OCI-LY3 (cell line): ENCODE data around the gene PARD3.
"Not testable (repeated sequence)": the region's sequence is repeated elsewhere in the genome, so short reads cannot be mapped to it uniquely, and the experiment has no call there.

Experiments
- H2AFZ ChIP-seq: fragments of 200-600, 300-600 bp; shearing (Covaris generic); 2 replicates; pipeline ENCODE4 v1.6.0; 2014; ENCODE audit warnings: antibody characterized with exemption, low read depth, low read length
- H3K27ac ChIP-seq: fragments of 200-600, 300-600 bp; sonication (generic); 2 replicates; pipeline ENCODE4 v1.5.1; 2014; ENCODE audit warnings: mild to moderate bottlenecking, low read length, moderate library complexity, mixed read lengths
- H3K27me3 ChIP-seq: fragments of 200-600, 300-600 bp; sonication (generic); 2 replicates; pipeline ENCODE4 v1.6.1; 2014; ENCODE audit warnings: low read depth, low read length, mixed read lengths
- H3K36me3 ChIP-seq: fragments of 200-600, 300-600 bp; sonication (generic); replicated peaks from 2 replicates; pipeline ENCODE3; 2014; ENCODE audit warnings: low read depth, low read length, mixed read lengths
- H3K4me1 ChIP-seq: fragments of 300-600, 200-600 bp; sonication (generic); 2 replicates; pipeline ENCODE4 v1.6.1; 2014; ENCODE audit warnings: low read length, mixed read lengths
- H3K4me2 ChIP-seq: fragments of 200-600, 300-600 bp; sonication (generic); 2 replicates; pipeline ENCODE4 v1.6.1; 2014; ENCODE audit warnings: low read length, mixed read lengths
- H3K4me3 ChIP-seq: fragments of 300-600, 200-600 bp; sonication (generic); 2 replicates; pipeline ENCODE4 v1.5.1; 2014; ENCODE audit warnings: antibody characterized with exemption, mild to moderate bottlenecking, low read length, moderate library complexity
- H3K79me2 ChIP-seq: fragments of 300-600, 200-600 bp; shearing (Covaris generic); 2 replicates; pipeline ENCODE4 v1.6.1; 2014; ENCODE audit warnings: mild to moderate bottlenecking, low read length, mixed read lengths
- H3K9ac ChIP-seq: fragments of 300-600, 200-600 bp; shearing (Covaris generic); 2 replicates; pipeline ENCODE4 v1.6.0; 2014; ENCODE audit warnings: mild to moderate bottlenecking, low read length, moderate library complexity
- H3K9me3 ChIP-seq: fragments of 200-600, 300-600 bp; shearing (Covaris generic); 2 replicates; pipeline ENCODE4 v1.6.1; 2014; ENCODE audit warnings: low read length, mixed read lengths; ENCODE audit not compliant: insufficient read depth
- H4K20me1 ChIP-seq: fragments of 200-600, 300-600 bp; sonication (generic); 2 replicates; pipeline ENCODE4 v1.6.1; 2016; ENCODE audit warnings: low read length, mixed read lengths; ENCODE audit not compliant: insufficient read depth
- EZH2phosphoT487 ChIP-seq: fragments of 200-600 bp; shearing (Covaris generic); IDR thresholded peaks from 2 replicates; pipeline ENCODE4 v1.6.1; 2018; ENCODE audit warnings: antibody characterized with exemption, mixed run types, low read depth
- TF ChIP-seq, protein P1 (sequence below): fragments of 200-600, 300-600 bp; sonication (generic); IDR thresholded peaks from 2 replicates; pipeline ENCODE4 v1.5.1; 2014; ENCODE audit warnings: antibody characterized with exemption, low read length, low read depth

The PARD3 gene

DNA sequence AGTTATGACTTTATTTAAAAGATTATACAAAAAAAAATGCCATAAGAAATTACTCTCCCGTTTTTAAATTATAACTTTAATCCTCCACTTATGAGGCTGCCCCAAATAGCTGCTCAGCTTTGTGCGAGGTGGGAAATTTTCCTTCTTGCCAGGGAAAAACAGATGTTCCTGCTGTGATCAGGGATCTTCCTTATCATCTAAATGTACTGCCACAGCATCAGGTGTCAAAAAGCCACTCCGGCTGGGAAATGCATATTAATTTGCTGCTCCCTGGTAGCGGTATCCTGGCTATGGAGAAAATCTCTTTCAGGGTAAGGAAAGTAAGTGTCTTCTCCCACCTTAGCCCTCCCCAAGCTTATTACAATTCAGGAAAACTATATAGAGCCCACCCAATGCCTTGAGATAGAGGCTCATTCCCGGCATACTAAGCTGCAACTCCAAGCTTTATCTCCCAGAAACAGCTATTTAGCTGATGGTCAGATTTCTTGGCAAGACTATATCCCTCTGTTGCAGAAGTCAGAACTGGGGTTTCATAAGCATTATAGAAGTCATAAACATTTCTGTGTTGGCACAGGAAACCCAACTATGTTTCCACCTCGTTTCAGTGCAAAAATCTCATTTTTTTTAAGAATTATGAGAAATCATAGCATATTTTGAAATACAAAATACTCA lies 360.4 kb downstream of the PARD3 start:
- Histone ChIP-seq H3K36me3 (no peaks in the 10 kb centered on the region), H4K20me1 (no peaks in the 10 kb centered on the region), H3K9ac (no peak overlapping the region), H3K9me3 (no peaks in the 10 kb centered on the region), H3K79me2 (no peaks in the 10 kb centered on the region), H3K27ac (no peak overlapping the region), H3K4me3 (no peak overlapping the region), H3K4me2 (no peak overlapping the region), H3K27me3 (no peaks in the 10 kb centered on the region), H2AFZ (no peak overlapping the region), H3K4me1 (no peaks in the 10 kb centered on the region)
- TF ChIP-seq EZH2phosphoT487, result no peak

DNA sequence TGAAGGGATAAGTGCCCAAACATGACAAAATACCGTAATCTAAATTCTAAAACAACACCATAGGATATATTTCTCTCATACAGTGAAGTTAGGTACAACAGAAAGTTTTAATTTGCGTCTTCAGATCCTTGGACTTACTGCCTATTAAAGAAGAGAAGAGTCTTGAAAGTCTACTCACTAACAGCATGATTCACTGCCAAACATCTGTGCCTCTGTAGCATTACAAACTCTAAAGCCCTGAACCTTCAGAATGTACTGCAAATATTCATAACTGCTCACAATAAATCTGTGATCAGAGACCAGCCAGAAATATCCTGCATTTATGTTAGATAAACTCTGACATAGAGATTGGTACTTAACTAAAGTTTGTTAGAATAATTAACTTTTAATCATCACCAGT lies 365.3 kb downstream of the PARD3 start:
- TF ChIP-seq, protein P1, sequence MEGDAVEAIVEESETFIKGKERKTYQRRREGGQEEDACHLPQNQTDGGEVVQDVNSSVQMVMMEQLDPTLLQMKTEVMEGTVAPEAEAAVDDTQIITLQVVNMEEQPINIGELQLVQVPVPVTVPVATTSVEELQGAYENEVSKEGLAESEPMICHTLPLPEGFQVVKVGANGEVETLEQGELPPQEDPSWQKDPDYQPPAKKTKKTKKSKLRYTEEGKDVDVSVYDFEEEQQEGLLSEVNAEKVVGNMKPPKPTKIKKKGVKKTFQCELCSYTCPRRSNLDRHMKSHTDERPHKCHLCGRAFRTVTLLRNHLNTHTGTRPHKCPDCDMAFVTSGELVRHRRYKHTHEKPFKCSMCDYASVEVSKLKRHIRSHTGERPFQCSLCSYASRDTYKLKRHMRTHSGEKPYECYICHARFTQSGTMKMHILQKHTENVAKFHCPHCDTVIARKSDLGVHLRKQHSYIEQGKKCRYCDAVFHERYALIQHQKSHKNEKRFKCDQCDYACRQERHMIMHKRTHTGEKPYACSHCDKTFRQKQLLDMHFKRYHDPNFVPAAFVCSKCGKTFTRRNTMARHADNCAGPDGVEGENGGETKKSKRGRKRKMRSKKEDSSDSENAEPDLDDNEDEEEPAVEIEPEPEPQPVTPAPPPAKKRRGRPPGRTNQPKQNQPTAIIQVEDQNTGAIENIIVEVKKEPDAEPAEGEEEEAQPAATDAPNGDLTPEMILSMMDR, result no peak
- TF ChIP-seq EZH2phosphoT487, result no peak
- Histone ChIP-seq H4K20me1 (no peaks in the 10 kb centered on the region), H3K4me3 (no peak overlapping the region), H2AFZ (no peak overlapping the region), H3K9me3 (no peaks in the 10 kb centered on the region), H3K4me2 (no peak overlapping the region), H3K27me3 (no peaks in the 10 kb centered on the region), H3K27ac (no peak overlapping the region), H3K9ac (no peak overlapping the region), H3K79me2 (no peaks in the 10 kb centered on the region), H3K36me3 (no peaks in the 10 kb centered on the region), H3K4me1 (no peaks in the 10 kb centered on the region)

DNA sequence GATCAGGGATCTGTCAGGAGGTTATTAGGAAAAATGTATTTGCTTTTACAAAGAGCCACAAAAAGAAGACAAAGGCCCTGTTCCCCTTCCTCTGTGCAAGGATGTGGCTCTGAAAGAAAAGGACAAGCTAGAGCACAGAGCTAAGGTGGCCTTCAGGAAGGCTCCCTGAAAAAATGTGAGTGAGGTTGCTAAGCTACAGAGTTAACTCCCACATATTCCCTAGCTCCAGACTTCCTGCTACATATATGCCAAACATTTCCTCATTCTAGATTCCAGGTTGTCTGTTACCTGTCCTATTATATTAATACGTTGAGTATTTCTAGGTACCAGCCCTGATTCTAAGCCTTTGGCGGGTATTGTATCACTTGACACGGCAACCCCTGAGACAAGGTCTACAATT lies 369.0 kb downstream of the PARD3 start:
- no peaks in the 10 kb centered on the region for H3K27me3 ChIP-seq
- no peak overlapping the region for H3K27ac ChIP-seq
- no peaks in the 10 kb centered on the region for H4K20me1 ChIP-seq
- no peak overlapping the region for H3K4me2 ChIP-seq
- H3K36me3 ChIP-seq, result no peaks in the 10 kb centered on the region
- no peaks in the 10 kb centered on the region for H3K4me1 ChIP-seq
- no peaks in the 10 kb centered on the region for H3K79me2 ChIP-seq
- no peak overlapping the region for H3K4me3 ChIP-seq
- no peak overlapping the region for H3K9ac ChIP-seq
- TF ChIP-seq, protein P1, result no peak
- no peak for TF ChIP-seq EZH2phosphoT487
- no peak overlapping the region for H2AFZ ChIP-seq
- no peaks in the 10 kb centered on the region for H3K9me3 ChIP-seq

DNA sequence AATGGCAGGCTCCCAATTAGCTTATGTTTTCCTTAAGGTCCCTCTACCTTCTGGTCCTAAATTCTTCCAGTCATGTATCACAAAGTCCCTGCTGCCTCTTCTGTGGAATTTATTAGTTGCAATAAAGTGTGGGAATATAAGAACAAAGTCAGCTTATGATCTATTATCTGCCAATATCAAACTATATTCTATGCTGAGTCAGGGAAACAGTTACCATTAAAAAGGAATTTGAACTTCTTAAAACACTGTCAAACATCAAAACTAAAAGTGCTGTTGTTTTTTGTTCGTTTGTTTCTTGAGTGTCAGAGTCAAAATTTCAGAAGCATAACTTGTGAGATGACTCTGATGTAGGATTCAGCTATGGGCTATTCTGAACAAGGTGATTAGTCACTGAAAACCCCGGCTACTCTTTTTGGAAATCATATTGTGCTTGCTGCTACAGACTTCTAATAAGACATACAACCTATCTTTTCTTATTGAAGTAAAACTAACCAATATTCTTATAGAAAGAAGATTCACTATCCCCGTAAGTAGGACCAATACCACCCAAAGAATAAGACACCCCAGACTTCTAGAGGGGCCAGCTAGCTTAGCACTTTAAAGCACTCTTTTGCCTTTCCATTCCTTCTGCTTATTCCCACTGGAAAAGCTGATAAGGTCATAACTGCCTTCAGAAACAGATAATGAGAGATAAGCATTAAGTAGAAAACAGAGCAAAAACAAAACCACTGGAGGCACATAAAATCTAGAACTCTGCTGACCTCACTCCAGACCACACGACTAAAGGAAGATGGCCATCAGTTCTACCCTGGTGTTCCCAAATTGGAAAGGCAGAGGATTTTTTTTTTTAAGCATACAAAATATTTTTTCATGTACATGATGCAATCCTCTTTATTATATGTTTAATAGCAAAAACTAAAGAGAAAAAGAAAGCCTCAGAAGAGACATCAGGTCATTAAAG lies 370.6 kb downstream of the PARD3 start:
- H3K36me3 ChIP-seq, result no peaks in the 10 kb centered on the region
- no peak overlapping the region for H3K9ac ChIP-seq
- H3K4me1 ChIP-seq, result no peaks in the 10 kb centered on the region
- no peaks in the 10 kb centered on the region for H3K27me3 ChIP-seq
- H3K4me2 ChIP-seq, result no peak overlapping the region
- no peak overlapping the region for H3K27ac ChIP-seq
- no peak overlapping the region for H3K4me3 ChIP-seq
- TF ChIP-seq EZH2phosphoT487, result no peak
- TF ChIP-seq, protein P1, result no peak
- H2AFZ ChIP-seq, result no peak overlapping the region
- no peaks in the 10 kb centered on the region for H3K79me2 ChIP-seq
- no peaks in the 10 kb centered on the region for H4K20me1 ChIP-seq
- no peaks in the 10 kb centered on the region for H3K9me3 ChIP-seq

DNA sequence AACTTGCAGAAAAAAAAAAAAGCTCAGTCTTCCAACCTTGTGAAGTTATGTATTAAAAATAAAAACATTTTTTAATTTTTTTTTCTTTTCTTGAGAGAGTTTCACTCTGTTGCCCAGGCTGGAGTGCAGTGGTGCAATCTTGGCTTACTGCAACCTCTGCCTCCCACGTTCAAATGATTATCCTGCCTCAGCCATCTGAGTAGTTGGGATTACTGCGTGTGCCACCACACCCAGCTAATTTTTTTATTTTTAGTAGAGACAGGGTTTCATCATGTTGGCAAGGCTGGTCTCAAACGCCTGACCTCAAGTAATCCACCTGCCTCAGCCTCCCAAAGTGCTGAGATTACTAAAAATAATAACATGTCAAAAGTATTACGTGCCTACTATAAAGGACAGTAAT lies 375.7 kb downstream of the PARD3 start:
- not testable (repeated sequence) for H4K20me1 ChIP-seq, H3K27ac ChIP-seq, H3K9ac ChIP-seq, H2AFZ ChIP-seq, H3K27me3 ChIP-seq, H3K9me3 ChIP-seq, H3K4me3 ChIP-seq, H3K4me2 ChIP-seq, H3K79me2 ChIP-seq, H3K36me3 ChIP-seq, H3K4me1 ChIP-seq
